Activated T-helper 1 cell treated with Interleukin-2 at 50 U/mL for 16 hours (primary cell): Measurements from ENCODE around the gene BTBD9.

ENCODE experiments used
- DNase-seq: peaks from one replicate; pipeline ENCODE4 v3.0.0-alpha.2; 2020; ENCODE audit warnings: low read depth

BTBD9 gene

DNA sequence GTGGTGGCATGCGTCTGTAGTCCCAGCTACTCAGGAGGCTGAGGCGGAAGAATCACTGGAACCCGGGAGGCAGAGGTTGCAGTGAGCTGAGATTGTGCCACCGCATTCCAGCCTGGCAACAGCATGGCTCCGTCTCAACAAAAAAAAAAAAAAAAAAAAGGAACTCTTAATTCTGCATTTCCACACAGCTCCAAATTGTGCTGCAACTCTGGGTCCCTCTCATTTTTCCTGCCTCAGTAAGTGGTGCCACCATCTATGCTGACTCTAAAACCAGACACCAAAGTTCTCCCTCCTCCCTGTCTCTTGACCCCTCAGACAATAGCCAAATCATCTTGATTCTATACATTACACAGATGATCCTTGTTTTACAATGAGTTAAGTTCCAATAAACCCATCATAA lies 133.9 kb downstream of the BTBD9 start:
- no peak for DNase-seq

DNA sequence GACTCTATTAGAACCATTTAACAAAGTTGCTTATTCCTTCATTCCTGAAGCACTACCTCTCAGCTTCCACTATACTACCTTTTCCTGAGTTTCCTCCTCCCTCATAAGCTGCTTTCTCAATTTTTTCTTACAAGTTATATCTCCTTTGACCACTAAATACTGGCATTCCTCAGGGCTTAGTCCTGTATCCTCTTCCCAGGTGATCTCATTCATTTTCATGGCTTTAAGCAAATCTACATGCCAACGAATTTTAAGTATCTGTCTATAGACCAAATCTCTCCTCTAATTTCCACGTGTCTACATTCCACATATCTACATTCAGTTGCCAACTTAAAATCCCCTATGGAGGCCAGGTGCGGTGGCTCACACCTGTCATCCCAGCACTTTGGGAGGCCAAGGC lies 134.7 kb downstream of the BTBD9 start:
- DNase-seq, result no peak

DNA sequence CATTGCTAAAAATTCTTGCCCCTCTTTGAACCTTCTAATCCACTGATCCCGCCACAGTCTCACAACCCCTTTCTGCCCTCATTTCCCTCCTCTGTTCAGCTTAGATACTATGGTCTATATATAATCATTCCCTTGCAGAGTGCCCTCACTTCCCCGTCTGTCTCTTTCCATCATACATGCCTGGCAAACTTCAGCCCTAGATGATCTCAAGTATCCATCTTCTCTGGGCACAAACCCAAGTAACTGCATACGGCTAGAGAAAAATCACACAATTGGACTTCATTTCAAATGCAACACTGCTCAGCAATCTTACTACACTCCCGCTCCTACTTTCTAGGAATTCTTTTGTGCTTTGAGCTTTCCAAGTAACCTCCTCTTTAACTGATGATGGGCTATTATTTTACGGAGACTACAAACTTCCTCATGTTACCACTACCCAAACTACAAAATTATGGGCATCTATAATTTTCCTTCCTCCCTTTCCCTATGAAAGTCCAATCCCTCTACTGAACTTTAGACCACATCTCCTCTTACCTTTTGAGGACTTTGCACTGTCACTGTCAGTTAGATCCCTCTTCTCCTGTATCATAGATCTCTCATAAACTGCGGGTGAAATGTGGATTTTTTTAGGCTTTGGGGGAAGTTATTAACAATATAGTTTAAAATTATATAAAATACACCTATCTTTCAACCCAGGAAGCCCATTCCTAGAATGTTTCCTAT lies 135.6 kb downstream of the BTBD9 start:
- no peak for DNase-seq

DNA sequence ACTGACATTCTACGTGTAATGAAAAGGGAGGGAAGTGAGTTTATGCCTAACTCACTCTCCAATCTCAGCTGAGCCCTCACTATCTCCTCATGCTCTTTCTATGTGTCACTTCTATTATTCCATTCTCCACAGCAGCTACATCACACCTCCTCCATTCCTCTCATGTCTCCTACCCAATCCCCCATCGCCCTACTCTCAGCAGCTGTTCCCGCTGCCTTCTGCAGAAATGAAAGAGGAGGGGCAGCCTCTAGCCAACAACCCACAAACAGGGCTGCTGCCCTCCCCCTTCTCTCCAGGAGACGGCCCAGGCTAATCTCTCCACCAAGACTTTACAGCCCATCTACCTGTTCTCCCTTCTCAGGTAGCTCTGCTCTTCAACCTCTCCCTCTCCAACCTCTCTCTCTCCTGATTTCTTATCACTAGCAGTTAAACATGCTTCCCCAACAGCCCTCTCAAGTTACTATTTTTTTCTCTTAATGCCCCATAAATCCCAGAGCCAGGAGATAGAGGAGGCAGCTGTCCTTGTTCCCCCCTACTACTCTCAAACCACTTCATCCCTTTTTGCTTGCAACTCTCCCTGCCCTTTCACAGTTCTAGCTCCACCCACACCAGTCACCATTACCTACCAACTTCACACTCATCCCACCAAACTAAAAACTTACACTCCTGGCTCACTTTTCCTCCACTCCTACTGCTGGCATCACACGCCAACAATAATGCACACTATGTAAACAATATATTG lies 136.5 kb downstream of the BTBD9 start:
- no peak for DNase-seq

DNA sequence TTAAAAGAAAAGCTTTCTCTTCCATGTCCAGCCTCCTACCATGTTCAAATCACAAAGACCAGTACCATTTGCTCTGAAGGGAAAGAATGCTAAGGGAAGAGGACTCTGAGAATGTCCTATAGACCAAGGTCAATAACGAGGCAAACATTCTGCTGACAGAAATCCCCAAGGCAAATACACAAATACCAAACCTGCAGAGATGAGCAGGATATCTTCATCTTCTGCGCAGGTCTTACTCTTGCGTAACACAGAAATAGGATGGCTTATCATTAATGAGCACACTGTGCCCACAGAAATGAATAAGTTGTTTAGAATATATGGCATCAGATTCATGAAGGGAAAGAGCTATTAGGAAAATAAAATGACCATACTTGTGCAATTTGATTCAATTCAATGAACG lies 137.3 kb downstream of the BTBD9 start:
- no peak for DNase-seq

DNA sequence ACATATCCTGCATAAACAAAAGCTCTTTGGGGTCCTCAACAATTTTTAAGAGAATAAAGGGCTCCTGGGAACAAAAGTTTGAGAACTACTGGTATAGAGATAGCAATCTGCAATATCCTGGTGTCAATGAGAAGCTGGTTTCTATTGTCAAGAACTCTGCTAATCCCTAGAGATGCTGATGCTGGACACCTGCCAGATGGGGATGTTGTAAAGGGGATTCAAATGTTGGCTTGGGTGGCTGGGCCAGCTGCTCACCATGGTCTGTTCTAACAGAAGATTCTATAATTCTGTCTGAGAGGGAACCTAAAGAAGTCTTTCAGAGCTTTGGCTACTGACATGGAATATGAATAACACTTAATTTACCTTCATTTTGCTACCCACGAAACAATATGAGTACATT lies 137.8 kb downstream of the BTBD9 start:
- DNase-seq, result no peak

DNA sequence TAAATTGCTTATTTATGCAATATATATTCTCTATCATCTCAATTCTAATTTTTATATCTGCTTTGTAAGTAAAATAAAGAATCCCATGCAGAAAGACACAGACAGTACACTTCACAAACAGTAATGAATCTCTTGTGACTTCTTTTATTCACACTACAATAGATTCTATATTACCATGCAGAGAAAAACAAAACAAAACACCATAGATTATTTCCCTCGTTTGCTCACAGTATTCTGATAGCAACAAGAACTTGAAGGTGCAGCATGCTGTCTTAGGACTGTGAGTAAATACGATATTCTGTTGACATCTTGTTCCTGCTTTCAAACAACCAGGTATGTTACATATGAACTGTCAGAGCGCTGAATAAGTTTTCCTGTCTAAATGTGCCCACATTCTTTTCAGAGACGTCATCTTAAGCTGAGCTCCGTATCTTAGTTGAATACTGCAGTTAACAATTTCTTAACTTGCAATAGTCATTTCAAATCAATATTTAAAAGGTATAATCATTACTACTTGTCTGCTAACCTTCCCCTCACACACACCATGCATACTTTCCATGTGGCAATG lies 140.1 kb downstream of the BTBD9 start:
- no peak for DNase-seq

DNA sequence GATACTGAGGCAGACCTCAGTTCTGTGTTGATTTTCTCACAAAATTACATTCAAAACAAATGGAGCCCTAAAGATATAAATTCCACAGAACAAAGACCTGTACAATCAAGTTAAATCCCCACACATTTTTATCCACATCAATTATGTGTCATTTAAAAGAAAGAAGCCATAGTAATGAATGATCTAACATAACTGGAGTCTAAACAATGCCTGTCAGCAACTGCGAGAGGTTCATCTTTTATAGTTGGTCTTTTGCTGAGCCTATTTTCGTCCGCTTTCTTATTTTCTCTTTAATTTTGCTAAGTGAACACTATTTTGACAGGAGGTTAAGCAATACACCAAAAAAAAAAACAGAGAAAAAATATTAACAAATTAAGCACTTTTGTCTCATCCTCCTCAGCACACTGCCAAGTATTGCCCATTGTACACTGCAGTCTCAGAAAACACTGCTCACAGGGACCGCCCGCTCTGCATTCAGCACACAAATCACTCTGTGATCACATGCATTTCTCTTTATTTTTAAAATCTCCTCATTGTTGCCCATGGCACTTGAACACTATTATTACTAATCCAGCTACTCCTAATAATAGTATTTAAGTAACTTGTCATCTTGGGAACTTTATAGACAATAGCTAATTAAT lies 140.8 kb downstream of the BTBD9 start:
- no peak for DNase-seq

DNA sequence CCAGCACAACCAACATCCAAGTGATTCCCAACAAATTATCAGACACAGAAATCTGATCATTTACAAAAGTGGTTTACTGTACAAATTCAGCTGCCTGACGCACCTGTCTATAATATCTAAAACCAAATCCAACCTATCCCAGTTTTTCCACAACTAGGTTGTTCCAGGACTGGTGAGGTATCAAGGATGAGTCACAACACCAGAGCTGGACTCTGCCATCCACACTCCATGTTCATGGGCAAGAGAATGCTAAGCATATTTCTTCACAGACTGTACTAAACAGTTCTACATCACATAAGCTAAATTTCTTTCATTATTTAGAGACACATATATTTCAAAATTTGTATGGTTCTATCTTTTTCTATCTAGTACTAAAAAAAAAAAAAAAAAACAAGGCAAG lies 141.6 kb downstream of the BTBD9 start:
- DNase-seq, result no peak

DNA sequence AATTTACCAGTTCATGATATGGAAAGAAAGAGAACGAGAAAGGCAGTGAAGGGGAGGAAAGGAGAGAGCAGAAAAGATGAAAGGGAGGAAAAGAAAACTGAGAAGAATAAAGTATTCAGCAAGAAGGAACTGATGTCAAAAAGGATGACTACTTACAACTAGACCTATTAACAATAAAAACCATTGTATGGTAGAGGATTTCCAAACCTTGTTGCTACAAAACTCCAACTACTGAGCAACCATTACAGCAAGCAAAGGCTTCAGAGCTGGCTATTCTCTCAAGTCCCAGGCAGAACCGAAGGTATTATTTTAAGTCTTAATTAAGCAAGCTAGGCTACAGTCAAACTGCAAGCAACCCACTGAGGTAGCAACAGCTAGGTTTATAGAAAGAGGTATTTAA lies 142.2 kb downstream of the BTBD9 start:
- no peak for DNase-seq

DNA sequence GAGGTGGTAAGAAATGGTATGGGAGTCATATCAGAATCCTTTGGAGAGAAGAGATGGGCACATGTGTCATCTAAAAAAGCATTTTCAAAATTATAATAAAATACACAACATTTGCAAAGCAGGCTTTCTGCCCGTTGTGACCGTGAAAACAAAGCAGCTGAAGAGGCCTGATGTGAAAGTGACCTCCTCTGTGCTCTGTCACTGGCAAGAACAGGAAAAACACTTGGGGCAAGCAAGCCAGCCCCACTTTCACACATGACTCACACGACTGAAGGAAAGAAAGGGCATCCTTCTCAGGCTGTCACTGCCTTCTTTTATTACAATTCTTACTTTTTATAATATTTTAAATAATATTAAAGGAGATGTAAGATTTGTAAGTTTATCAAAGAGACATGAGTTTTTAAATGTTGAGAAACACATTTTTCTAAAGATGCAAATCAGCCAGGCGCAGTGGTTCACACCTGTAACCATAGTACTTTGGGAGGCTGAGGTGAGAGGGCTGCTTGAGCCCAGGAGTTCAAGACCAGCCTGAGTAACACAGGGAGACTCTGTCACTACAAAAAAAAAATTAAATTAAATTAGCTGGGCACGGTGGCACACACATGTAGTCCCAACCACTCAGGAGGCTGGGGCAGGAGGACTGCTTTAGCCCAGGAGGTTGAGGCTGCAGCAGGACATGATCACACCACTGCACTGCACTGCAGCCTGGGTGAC lies 143.7 kb downstream of the BTBD9 start:
- no peak for DNase-seq

DNA sequence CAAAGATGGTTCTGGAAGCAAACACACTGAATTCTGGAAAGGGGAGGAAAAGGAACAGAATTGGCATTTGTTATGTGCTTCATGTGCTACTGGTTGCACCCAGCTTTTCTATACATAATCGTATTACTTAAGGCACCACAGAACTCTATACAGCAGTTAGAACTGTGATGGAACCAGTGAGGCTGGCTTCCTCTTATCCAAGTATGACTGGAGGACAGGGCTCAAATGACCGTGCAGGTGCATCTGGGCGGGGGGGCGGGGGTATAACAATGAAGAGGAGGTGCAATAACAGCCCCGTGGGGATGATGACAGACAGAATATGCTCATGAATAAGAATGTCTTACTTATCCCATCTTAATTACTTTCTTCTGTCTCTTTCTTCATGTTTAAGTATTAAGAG lies 144.2 kb downstream of the BTBD9 start:
- no peak for DNase-seq

DNA sequence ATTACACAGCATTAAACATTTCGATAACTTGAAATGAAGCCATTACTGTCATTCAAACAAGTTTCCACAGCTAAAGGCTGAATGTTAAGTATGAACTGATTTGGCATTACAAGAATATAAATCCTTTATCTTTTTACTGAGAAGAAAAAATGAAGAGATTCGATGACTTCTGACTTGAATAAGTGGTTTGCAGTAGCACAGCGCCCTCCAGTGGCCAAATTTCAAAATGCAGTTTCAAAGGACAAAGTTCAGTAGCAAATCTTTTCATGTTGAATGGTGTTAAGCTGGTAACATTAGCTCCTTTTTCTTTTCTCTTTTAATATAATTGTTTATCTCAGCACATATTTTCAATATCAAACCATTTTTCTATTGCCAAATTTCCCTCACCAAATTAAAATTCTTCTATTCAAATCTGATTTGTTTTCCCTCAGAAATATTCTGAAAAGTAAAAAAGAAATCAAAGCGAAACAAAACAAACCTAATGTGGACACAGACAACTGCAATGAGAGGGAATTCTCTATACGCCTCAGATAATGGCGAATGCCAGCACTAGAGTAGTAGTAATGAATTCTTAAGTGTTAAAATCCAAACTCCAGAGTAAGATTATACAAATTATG lies 145.7 kb downstream of the BTBD9 start:
- DNase-seq, result peak; percentile 57

DNA sequence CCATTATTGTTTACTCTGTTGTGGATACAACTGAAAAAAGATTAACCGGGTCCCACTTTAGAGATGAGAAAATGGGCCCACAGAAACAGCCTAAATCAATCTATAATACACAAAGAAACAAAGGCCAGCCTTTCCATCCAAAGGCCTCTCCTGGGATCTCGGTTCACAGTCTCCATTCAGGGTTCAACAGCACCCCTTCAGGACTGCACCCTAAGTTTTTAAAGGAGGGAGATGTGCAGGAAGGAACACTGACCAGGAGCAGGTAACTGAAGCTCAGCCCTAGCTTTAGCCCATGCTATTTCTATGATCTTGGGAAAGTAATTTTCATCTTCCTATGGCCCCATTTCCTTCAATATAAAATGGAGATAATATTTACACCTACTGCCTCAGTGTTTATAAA lies 147.7 kb downstream of the BTBD9 start:
- DNase-seq, result no peak

DNA sequence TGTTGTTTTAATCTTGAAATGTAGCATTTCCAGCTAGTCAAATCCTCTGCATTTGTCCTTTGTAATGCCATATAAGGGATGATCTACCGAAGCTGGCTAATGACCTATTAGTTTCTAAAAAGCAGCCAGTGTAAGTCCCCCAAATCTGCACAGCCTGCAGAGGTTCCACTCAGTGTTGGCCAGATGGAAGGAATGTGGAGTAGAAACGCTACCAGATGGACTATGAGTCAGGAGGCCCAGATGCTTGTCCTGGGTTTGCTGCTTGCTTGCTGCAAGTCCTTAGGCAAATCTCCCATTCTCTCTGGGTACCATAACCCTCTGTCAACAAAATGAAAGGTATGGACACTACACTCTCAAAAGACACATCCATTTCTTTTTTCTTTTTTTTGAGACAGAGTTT lies 149.8 kb downstream of the BTBD9 start:
- DNase-seq, result no peak

DNA sequence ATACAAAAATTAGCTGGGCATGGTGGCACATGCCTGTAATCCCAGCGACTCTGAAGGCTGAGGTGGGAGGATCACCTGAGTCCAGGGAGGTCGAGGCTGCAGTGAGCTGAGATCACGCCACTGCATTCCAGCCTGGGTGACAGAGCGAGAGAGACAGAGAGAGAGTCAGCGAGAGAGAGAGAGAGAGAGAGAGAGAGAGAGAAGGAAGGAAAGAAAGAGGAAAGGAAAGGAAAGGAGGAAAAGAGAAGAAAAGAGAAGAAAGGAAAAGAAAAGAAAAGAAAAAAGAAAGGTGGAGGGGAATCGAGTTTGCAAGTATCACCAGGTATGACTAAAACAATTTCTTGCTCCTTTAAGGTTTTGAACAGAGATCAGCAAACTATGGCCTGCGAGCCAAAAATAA lies 152.3 kb downstream of the BTBD9 start:
- no peak for DNase-seq

DNA sequence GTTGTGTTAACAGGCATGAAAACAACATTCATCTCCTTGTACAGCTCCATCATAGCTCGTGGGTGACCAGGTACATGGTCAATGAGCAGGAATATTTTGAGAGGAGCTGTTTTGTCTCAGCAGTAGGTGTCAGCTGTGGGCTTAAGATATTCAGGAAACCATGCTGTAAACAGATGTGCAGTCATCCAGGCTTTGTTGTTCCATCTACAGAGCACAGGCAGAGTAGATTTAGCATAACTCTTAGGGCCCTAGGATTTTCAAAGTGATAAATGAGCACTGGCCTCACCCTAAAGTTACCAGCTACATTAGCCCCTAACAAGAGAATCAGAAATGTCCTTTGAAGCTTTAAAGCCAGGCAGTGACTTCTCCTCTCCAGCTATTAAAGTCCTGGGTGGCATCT lies 154.2 kb downstream of the BTBD9 start:
- no peak for DNase-seq

DNA sequence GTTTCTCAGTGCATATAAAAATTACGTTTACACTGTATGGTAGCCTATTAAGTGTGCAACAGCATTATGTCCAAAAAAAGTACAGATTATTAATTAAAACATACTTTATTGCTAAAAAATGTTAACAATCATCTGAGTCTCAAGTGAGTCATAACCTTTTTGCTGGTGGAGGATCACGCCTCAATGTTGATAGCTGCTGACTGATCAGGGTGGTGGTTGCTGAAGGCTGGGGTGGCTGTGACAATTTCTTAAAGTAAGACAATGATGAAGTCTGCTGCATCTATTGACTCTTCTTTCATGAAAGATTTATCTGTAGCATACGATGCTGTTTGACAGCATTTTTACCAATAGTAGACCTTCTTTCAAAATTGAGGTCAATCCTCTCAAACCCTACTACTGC lies 155.1 kb downstream of the BTBD9 start:
- DNase-seq, result no peak

DNA sequence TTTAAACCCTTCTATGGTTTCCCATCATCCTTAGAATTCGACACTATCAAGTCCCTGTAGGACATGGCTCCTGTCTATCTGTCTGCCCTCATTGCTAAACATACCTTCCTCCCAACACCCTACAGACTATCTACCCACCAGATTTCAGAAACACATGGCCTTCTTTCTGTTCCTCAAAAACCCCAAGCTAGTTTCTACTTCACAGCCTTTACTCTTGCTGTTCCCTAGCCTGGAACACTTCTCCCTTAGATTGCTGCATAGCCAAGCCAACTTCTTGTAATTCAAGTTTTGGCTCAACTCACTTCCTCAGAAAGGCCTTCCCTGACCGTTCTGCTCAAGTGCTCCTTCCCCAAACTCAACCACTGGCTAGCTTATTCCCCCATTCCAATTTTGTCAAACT lies 156.2 kb downstream of the BTBD9 start:
- DNase-seq, result no peak

DNA sequence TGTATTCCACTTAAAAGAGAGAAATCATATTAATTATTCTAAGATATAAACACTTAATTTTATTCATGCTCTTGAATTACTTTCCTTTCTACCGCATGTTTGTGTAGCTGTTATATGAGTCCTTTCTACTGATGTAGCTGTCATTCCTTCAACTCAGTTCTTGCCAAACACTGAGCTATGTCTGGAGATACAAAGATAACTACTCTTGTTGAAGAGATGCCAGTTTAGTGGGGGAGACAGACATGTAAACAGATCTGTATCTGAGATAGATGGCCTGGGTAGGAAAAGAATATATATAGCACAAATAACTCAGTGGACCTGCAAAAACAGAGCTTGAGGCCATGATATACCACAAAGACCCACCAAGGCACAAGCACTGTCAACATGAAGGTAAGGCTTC lies 157.3 kb downstream of the BTBD9 start:
- DNase-seq, result no peak

DNA sequence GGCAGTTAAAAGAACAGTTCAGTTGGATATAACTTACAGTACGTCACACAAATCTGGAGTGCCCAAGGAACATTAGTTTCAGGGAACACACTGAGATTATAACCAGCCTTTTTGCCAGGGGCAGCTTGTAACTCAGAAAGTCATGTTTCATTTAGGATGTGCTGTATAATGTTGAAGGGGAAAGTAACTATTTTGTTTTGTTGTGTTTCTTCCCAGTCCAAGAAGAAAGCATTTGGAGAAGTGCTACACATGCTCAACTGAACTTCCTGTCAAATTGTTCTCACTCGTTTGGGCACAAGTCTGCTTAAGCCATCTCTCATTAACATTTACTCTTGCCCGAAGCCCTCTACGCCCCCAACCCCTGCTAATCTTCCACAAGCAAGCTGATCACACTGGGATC lies 157.9 kb downstream of the BTBD9 start:
- no peak for DNase-seq

DNA sequence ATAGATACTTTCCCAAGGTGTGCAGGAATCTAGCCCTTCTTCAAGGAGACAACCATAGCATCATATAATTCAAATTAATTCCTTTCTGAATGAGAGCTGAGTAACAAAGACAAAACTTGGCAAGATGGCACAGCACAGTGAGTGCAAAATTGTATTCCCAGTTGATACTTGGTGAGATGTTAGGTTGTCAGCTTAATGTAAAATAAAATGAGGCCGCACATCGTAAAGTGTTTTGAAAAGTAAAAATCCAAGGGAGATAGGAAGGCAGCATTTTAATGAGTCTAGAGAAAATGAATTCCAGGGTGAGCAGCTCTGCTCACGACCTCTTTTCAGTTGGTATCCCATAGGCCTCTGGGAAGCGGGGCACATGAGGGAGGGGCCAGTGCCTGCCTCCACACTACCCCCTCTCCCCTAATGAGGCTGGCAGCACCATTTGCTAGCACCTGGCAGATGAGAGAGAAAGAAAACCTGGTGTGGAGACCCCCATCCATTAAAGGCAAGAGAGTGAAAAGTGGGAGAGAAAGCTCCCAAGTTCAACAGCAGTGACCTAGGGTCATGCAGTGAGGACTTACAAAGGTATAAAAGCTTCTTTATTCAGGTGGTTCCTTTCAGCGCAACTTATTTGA lies 158.4 kb downstream of the BTBD9 start:
- no peak for DNase-seq
